GM13976 (cell line): Measurements from ENCODE around the gene TRPC4.

Source experiments
- DNase-seq: peaks from one replicate; pipeline ENCODE4 v3.0.0; 2012; ENCODE audit warnings: low spot score
- in situ Hi-C: fragments of 300-500 bp; cut with MboI; formaldehyde crosslinking; loops from one replicate; pipeline ENCODE4 v1.12.0; 2022; ENCODE audit warnings: low sequenced_read_pairs, mixed read lengths, inconsistent platforms; ENCODE audit not compliant: unreplicated experiment
- TF ChIP-seq, protein P1 (sequence below): IDR thresholded peaks from 2 replicates; pipeline ENCODE4 v1.5.1; 2012; ENCODE audit warnings: borderline replicate concordance, mild to moderate bottlenecking; ENCODE audit not compliant: insufficient read depth; ENCODE audit errors: extremely low read depth, missing control alignments, control extremely low read depth

Gene TRPC4

DNA sequence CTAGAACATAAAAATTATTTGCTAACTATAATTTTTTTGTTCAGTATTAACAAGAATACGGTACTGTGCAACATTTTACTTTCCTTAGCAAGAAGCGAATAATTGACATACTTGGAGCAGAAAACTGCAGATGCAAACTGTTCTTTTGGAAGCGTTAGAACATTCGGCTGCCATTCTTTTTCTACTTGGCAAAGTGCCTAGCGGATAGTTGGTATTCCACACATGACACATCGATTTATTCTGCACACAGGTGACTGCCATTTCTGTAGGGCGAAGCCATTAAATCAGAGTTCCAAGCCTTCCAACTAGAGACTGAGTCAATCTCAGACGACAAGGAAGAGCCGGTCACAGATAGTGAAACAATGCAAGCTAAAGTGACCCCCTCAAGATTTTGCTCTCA lies 117.4 kb downstream of the TRPC4 start:
- TF ChIP-seq, protein P1, sequence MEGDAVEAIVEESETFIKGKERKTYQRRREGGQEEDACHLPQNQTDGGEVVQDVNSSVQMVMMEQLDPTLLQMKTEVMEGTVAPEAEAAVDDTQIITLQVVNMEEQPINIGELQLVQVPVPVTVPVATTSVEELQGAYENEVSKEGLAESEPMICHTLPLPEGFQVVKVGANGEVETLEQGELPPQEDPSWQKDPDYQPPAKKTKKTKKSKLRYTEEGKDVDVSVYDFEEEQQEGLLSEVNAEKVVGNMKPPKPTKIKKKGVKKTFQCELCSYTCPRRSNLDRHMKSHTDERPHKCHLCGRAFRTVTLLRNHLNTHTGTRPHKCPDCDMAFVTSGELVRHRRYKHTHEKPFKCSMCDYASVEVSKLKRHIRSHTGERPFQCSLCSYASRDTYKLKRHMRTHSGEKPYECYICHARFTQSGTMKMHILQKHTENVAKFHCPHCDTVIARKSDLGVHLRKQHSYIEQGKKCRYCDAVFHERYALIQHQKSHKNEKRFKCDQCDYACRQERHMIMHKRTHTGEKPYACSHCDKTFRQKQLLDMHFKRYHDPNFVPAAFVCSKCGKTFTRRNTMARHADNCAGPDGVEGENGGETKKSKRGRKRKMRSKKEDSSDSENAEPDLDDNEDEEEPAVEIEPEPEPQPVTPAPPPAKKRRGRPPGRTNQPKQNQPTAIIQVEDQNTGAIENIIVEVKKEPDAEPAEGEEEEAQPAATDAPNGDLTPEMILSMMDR, result no peak
- DNase-seq, result no peak
- in situ Hi-C loops, result no loop called here

DNA sequence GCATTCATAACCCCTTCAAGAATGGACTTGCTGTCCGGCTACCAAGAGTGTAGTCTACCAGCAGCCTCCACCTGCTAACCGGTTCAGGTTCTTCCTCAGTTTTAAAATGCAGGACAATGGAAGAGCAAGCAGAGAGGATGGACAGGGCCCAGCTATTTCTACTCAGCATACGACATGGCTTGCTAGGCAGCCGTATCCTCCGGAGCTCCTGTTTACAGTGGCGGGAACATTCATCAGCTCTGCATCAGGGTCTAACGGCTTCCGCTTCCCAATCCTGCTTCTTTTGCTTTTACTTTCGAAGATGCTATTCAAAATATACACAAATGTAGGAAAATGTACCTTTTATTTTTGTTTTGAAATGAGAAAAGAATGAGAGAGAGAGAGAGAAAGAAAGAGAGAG lies 118.5 kb downstream of the TRPC4 start:
- TF ChIP-seq, protein P1, result no peak
- in situ Hi-C loops, result no loop called here
- no peak for DNase-seq

DNA sequence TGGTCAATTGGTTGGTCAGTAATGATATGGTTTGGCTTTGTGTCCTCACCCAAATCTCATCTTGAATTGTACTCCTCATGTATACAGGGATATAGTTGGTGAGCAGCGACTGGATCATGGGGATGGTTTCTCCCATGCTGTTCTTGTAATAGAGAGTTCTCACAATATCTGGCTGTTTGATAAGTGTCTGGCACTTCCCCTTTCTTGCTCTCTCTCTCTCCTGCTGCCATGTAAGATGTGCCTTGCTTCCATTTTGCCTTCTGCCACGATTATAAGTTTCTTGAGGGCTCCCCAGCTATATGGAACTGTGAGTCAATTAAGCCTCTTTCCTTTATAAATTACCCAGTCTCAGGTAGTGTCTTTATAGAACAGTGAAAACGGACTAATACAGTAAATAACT lies 120.7 kb downstream of the TRPC4 start:
- in situ Hi-C loops, result no loop called here
- DNase-seq, result no peak
- TF ChIP-seq, protein P1, result no peak

DNA sequence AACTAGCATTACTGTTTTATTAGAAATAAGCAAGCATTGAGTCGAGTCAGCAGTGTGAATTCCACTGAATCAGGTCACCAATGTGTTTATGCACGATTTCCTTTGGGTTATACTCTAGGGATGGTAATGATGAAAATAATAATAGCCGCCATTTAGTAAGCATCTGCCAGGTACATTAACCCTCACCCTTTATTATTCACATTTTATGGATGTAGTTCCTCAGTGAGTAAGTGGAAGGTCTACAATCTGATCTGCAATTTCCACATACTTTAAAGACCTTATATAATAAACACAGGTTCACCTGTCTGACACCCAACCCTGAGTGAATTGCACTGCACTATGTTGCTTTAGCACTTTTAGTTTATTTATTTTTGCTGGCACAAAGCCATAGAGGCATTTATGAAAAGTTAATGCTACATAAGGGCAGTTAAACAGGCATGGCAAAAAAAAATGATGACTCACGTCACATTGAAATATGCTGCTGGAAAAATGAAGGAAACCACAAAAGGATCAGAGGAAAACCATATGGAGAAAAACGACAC lies 122.4 kb downstream of the TRPC4 start:
- in situ Hi-C loops, result no loop called here
- TF ChIP-seq, protein P1, result no peak
- DNase-seq, result no peak

DNA sequence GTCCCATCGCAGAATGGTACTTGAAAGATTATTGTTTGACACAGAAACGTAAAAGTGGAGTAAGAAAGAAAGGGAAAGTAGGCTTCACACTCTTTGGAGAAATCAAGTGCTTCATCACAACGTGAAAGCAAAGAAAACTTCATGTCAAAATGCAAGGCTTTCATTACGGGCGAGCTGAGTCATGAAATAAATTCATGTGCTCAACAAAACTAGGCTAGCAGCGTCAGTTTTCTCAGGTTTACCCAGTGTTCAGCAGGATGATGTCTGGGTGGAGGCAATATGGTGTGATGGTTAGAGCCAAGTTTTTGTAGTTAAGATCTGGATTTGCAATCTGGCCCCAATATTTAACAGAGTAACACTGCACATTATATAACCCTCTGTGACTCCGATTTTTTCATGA lies 128.0 kb downstream of the TRPC4 start:
- TF ChIP-seq, protein P1, result no peak
- DNase-seq, result no peak
- in situ Hi-C loops, result no loop called here

DNA sequence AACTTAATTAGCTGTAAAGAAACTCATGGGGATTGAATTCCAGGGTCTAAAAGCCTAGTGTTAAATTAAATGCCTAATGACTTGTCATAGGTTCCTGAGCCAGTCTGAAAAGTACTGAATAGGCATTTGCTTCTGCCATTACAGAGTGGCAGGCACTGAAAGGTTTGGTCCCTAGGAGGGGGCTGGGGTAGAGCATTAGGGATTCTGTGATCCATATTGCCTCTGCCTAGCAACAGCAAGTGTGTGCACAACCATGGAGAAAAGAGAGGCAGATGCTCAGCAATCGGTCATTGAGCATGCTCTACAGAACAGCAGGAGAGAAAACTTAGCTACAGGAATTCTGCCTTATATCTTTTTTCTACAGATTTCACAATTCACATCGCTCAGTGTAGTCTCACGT lies 133.5 kb downstream of the TRPC4 start:
- in situ Hi-C loops, result no loop called here
- DNase-seq, result no peak
- TF ChIP-seq, protein P1, result no peak

DNA sequence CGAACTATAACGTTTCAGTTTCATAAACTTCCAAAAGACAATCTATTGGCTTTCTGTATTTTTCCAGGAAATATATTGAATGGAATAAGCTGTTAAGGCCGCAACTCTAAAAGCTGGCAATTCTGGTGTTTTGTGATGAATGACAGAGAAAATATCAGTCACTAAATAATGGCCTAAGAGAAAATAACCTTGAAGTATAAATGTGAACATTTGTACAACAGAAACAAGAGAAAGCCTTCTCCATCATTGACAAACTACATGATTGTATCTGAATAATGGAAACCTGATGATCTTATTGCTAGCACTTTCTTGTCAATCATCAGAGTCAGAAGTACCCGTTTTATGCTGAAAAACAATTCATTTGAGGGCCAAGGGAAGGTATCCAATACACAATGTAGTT lies 134.3 kb downstream of the TRPC4 start:
- TF ChIP-seq, protein P1, result no peak
- DNase-seq, result no peak
- in situ Hi-C loops, result no loop called here
